HepG2 (cell line): ENCODE data around the gene TCAF1. TPM values are rescaled to one million over a fixed set of nuclear protein-coding genes. Genes with fewer than 3 reads are reported as not detected.
A peak's percentile ranks its signal among the peaks of the same experiment; 100 is the strongest.

Experiments used
- MIXL1 ChIP-seq: IDR thresholded peaks from 2 replicates; pipeline ENCODE4 v1.6.1; 2016
- SATB2 ChIP-seq: sonication (generic); formaldehyde crosslinking; IDR thresholded peaks from 2 replicates; pipeline ENCODE4 v1.5.0; 2020; ENCODE audit warnings: missing genetic modification reagents
- SOX13 ChIP-seq, 3 experiments: fragments of 450-650 bp in 1 of 3; sonication (generic) in 1 of 3; formaldehyde crosslinking in 1 of 3; IDR thresholded peaks in 2 of 3; conservative IDR thresholded peaks in 1 of 3; 2 replicates each; pipeline versions ENCODE4 v1.5.0 to v1.6.1; 2016 to 2020; ENCODE audit warnings: antibody characterized with exemption in 1 of 3, mild to moderate bottlenecking in 1 of 3, missing compliant biosample characterization in 1 of 3, missing genetic modification reagents in 1 of 3, moderate library complexity in 1 of 3
- ZC3H4 ChIP-seq: sonication (generic); formaldehyde crosslinking; IDR thresholded peaks from 2 replicates; pipeline ENCODE4 v1.4.0; 2020; ENCODE audit warnings: missing genetic modification reagents, borderline replicate concordance
- ZNF230 ChIP-seq: sonication (generic); formaldehyde crosslinking; IDR thresholded peaks from 2 replicates; pipeline ENCODE4 v1.4.0; 2020; ENCODE audit warnings: mild to moderate bottlenecking, missing genetic modification reagents
- polyA plus RNA-seq, 8 experiments: library from polyadenylated mRNA; depleted of rRNA in 3 of 8; stranded (reverse) in 7 of 8; unstranded in 1 of 8; fragments of >200 nt; fragmentation: Illumina TruSeq in 4 of 8; extraction: Trizol in 4 of 8; gene quantifications; 2 replicates each; pipeline versions ENCODE4 v1.2.1 to v1.2.3, GENCODE V29; 2011 to 2016; ENCODE audit warnings: low read depth in 4 of 8, missing spikeins in 1 of 8, mixed read lengths in 1 of 8; ENCODE audit not compliant: insufficient read depth in 1 of 8
- total RNA-seq, 5 experiments: library from RNA; depleted of rRNA; stranded (reverse); fragments of >200 nt; fragmentation: Illumina TruSeq; extraction: Trizol; gene quantifications; 2 replicates each; pipeline ENCODE4 v1.2.3, GENCODE V29; 2016; ENCODE audit warnings: low read depth in 1 of 5
- TF ChIP-seq, protein P1 (sequence below): sonication (generic); formaldehyde crosslinking; IDR thresholded peaks from 2 replicates; pipeline ENCODE4 v1.4.0; 2020; ENCODE audit warnings: missing genetic modification reagents
- TF ChIP-seq, protein P2 (sequence below): sonication (generic); formaldehyde crosslinking; IDR thresholded peaks from 2 replicates; pipeline ENCODE4 v1.8.0; 2022; ENCODE audit warnings: missing genetic modification reagents, mild to moderate bottlenecking, borderline replicate concordance

TCAF1 gene
- total and polyA plus RNA-seq, 2 of the 13 experiments (the other 11 are each of a cell fraction or from before 2014, with no cell fraction given) = 36.2 to 101 TPM

GRCh38 chr7:143913945-143914615 is 12.1 kb upstream of the TCAF1 start (continued):
- TF ChIP-seq SOX13 (IDR thresholded peaks at IDR 0.05) = no peak
- TF ChIP-seq SOX13 (CRISPR knock-in tag; conservative IDR thresholded peaks at IDR 0.05 in 1 of 2, IDR thresholded peaks at IDR 0.05 in 1 of 2) = 0 out of 4 replicates have a peak, but pooled peaks of 1 of the 2 experiments have one; percentile 11
- TF ChIP-seq MIXL1 (CRISPR knock-in tag) = peak; percentile 35; the same call in 1 of the 2 replicates
- TF ChIP-seq, protein P1, sequence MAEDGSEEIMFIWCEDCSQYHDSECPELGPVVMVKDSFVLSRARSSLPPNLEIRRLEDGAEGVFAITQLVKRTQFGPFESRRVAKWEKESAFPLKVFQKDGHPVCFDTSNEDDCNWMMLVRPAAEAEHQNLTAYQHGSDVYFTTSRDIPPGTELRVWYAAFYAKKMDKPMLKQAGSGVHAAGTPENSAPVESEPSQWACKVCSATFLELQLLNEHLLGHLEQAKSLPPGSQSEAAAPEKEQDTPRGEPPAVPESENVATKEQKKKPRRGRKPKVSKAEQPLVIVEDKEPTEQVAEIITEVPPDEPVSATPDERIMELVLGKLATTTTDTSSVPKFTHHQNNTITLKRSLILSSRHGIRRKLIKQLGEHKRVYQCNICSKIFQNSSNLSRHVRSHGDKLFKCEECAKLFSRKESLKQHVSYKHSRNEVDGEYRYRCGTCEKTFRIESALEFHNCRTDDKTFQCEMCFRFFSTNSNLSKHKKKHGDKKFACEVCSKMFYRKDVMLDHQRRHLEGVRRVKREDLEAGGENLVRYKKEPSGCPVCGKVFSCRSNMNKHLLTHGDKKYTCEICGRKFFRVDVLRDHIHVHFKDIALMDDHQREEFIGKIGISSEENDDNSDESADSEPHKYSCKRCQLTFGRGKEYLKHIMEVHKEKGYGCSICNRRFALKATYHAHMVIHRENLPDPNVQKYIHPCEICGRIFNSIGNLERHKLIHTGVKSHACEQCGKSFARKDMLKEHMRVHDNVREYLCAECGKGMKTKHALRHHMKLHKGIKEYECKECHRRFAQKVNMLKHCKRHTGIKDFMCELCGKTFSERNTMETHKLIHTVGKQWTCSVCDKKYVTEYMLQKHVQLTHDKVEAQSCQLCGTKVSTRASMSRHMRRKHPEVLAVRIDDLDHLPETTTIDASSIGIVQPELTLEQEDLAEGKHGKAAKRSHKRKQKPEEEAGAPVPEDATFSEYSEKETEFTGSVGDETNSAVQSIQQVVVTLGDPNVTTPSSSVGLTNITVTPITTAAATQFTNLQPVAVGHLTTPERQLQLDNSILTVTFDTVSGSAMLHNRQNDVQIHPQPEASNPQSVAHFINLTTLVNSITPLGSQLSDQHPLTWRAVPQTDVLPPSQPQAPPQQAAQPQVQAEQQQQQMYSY = no peak
- no peak for TF ChIP-seq ZC3H4 (CRISPR knock-in tag)
- TF ChIP-seq, protein P2, sequence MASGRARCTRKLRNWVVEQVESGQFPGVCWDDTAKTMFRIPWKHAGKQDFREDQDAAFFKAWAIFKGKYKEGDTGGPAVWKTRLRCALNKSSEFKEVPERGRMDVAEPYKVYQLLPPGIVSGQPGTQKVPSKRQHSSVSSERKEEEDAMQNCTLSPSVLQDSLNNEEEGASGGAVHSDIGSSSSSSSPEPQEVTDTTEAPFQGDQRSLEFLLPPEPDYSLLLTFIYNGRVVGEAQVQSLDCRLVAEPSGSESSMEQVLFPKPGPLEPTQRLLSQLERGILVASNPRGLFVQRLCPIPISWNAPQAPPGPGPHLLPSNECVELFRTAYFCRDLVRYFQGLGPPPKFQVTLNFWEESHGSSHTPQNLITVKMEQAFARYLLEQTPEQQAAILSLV (CRISPR knock-in tag) = no peak
- no peak for TF ChIP-seq ZNF230
- TF ChIP-seq SATB2 = no peak
